Posterior cingulate gyrus (tissue), 11 donors: ENCODE data around the gene HIVEP2.

Source experiments
- DNase-seq, 10 donors: peaks; one replicate each; pipeline versions ENCODE4 v3.0.0 to v3.0.0-alpha.2; 2020 to 2021; ENCODE audit warnings: mixed read lengths in 3 of 10
- intact Hi-C: fragments of 100-400 bp; cut with DNase I; formaldehyde crosslinking; loops from one replicate; pipeline ENCODE4 v1.15.1; 2023

HIVEP2 gene

GRCh38 chr6:142946924-142947713 is 2.1 kb upstream of the HIVEP2 start:
- DNase-seq: peak; percentile 36 to 93 (median 52)
- intact Hi-C loops: loop anchor here (1.0 to 2.0 kb wide), 2 partner anchors 102 to 114 kb away; partner anchors contain the start of gene AIG1

GRCh38 chr6:142946181-142946923 is 1.4 kb upstream of the HIVEP2 start:
- DNase-seq: peak; percentile 91 to 99 (median 96)
- intact Hi-C loops: loop anchor here (1.0 to 2.0 kb wide), 2 partner anchors 101 to 114 kb away; partner anchors contain the start of gene AIG1

GRCh38 chr6:142945446-142946180 is 637 bp upstream of the HIVEP2 start:
- peak in 9 of 10 donors; percentile 24 to 89 (median 40) for DNase-seq
- intact Hi-C loops: loop anchor here (1.0 to 2.0 kb wide), 3 partner anchors 18 to 115 kb away; partner anchors contain the start of gene AIG1

- intact Hi-C loops: loop anchor here (1.0 to 5.0 kb wide), 3 partner anchors 17 to 252 kb away; no protein-coding TSS in a partner anchor
- DNase-seq: peak; percentile 68 to 96 (median 74)
These were observed 590 bp downstream of the HIVEP2 start for GRCh38 chr6:142944124-142945048.

- DNase-seq: peak in 3 of 10 donors; percentile 13 to 26 (median 25)
- intact Hi-C loops: loop anchor here (5.0 kb wide), 2 partner anchors 61 to 251 kb away; no protein-coding TSS in a partner anchor
These were observed 1.3 kb downstream of the HIVEP2 start for GRCh38 chr6:142943711-142944123.

- no peak for DNase-seq
- intact Hi-C loops: loop anchor here (5.0 kb wide), 2 partner anchors 61 to 251 kb away; no protein-coding TSS in a partner anchor
These were observed 2.2 kb downstream of the HIVEP2 start for GRCh38 chr6:142942805-142943227.

- intact Hi-C loops: loop anchor here (5.0 kb wide), 2 partner anchors 60 to 250 kb away; no protein-coding TSS in a partner anchor
These were observed 2.7 kb downstream of the HIVEP2 start for GRCh38 chr6:142942238-142942637.

GRCh38 chr6:142941018-142941417 is 4.0 kb downstream of the HIVEP2 start:
- intact Hi-C loops: loop anchor here (5.0 kb wide), 2 partner anchors 59 to 249 kb away; no protein-coding TSS in a partner anchor

More at GRCh38 chr6:142942238-142942637, 2.7 kb downstream of the HIVEP2 start:
- no peak for DNase-seq

GRCh38 chr6:142940487-142940886 is 4.5 kb downstream of the HIVEP2 start:
- no peak for DNase-seq
- intact Hi-C loops: loop anchor here (5.0 kb wide), 2 partner anchors 58 to 248 kb away; no protein-coding TSS in a partner anchor

More at GRCh38 chr6:142941018-142941417, 4.0 kb downstream of the HIVEP2 start:
- no peak for DNase-seq

- intact Hi-C loops: no loop called here
- no peak for DNase-seq
These were observed 6.5 kb downstream of the HIVEP2 start for GRCh38 chr6:142938510-142938909.

GRCh38 chr6:142937986-142938385 is 7.0 kb downstream of the HIVEP2 start:
- DNase-seq: no peak

GRCh38 chr6:142935553-142936517 is 9.1 kb downstream of the HIVEP2 start:
- DNase-seq: no peak
- intact Hi-C loops: no loop called here

More at GRCh38 chr6:142937986-142938385, 7.0 kb downstream of the HIVEP2 start:
- intact Hi-C loops: no loop called here

- intact Hi-C loops: no loop called here
- DNase-seq: no peak
These were observed 10.4 kb downstream of the HIVEP2 start for GRCh38 chr6:142934599-142934998.

GRCh38 chr6:142934106-142934505 is 10.9 kb downstream of the HIVEP2 start:
- intact Hi-C loops: no loop called here
- no peak for DNase-seq

- intact Hi-C loops: no loop called here
These were observed 11.3 kb downstream of the HIVEP2 start for GRCh38 chr6:142933701-142934100.

GRCh38 chr6:142932889-142933288 is 12.1 kb downstream of the HIVEP2 start:
- intact Hi-C loops: no loop called here
- DNase-seq: no peak

More at GRCh38 chr6:142933701-142934100, 11.3 kb downstream of the HIVEP2 start:
- no peak for DNase-seq

- intact Hi-C loops: loop anchor here (5.0 kb wide), 1 partner anchor 43 kb away; no protein-coding TSS in a partner anchor
- DNase-seq: no peak
These were observed 15.1 kb downstream of the HIVEP2 start for GRCh38 chr6:142929751-142930358.
